Loucy (cell line): ENCODE data around the gene MAML2.

Source experiments
- EZH2phosphoT487 ChIP-seq: fragments of 200-600 bp; IDR thresholded peaks from 2 replicates; pipeline ENCODE4 v1.6.1; 2018; ENCODE audit warnings: antibody characterized with exemption, mild to moderate bottlenecking, moderate library complexity, borderline replicate concordance
- TF ChIP-seq, protein P1 (sequence below): fragments of 200-600 bp; sonication (generic); conservative IDR thresholded peaks from 2 replicates; pipeline ENCODE4 v1.5.1; 2014; ENCODE audit warnings: mild to moderate bottlenecking, antibody characterized with exemption, low read length

DNA sequence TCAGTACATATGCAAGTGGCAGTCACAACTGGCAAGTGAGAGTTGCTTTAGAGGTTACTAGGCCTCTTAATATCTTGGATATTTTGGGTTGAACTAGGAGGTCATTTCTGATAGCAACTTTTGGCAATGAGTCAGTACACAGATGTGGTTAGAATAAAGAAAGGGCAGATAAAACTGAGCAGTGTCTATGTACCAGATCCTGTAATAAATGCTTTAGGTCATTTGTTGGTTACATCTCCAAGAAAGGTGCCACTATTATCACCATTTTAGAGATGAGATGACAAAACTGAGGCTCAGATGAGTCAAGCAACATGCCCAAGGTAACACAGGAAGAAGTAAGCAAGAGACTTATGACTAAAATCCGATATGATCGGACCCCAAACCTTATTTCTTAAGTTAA lies 25.0 kb downstream of the MAML2 start:
- TF ChIP-seq, protein P1, sequence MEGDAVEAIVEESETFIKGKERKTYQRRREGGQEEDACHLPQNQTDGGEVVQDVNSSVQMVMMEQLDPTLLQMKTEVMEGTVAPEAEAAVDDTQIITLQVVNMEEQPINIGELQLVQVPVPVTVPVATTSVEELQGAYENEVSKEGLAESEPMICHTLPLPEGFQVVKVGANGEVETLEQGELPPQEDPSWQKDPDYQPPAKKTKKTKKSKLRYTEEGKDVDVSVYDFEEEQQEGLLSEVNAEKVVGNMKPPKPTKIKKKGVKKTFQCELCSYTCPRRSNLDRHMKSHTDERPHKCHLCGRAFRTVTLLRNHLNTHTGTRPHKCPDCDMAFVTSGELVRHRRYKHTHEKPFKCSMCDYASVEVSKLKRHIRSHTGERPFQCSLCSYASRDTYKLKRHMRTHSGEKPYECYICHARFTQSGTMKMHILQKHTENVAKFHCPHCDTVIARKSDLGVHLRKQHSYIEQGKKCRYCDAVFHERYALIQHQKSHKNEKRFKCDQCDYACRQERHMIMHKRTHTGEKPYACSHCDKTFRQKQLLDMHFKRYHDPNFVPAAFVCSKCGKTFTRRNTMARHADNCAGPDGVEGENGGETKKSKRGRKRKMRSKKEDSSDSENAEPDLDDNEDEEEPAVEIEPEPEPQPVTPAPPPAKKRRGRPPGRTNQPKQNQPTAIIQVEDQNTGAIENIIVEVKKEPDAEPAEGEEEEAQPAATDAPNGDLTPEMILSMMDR, result no peak
- TF ChIP-seq EZH2phosphoT487, result no peak
